ENCODE data around the gene KCNV2.

GRCh38 chr9:2717385-2717784, at the start of gene KCNV2:
- no peak for TF ChIP-seq CTCF (IDR thresholded peaks at IDR 0.05)
- no peak for TF ChIP-seq POLR2AphosphoS5 (IDR thresholded peaks at IDR 0.05)
- TF ChIP-seq EP300 (IDR thresholded peaks at IDR 0.05), result no peak

Measured in upper lobe of left lung (tissue), 4 donors.